ENCODE data around the gene EFS. TPM values are rescaled to one million over a fixed set of nuclear protein-coding genes. Genes with fewer than 3 reads are reported as not detected.

Gene EFS
- total and polyA plus RNA-seq, 8 donors = 15.8 to 64.1 (median 46.9) TPM

DNA sequence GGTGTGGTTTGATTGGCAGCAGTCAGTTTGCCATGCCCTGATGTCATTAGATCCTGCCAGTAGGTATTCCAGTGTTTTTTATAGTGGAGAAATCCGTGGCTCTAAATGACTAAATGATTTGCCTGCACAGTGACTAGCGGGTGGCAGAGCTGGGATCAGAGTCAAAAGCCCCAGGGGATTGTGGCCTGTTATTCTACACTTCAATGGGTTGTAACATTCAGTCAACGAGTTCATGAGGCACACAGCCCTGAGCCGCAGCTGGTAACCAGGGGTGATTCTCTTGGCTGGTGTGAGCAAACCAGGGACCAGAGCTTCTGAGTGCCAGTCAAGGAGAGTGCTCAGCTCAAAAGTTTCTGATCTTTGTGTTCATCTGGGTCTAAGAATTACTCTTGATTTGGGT, 41.3 kb upstream of the EFS start:
- intact Hi-C loops (cut with DNase I) = no loop called here
- no peaks in the 10 kb centered on the region for H3K9me3 ChIP-seq
- no peak overlapping the region for H3K4me3 ChIP-seq
- no peak overlapping the region for H3K27ac ChIP-seq
- no peaks in the 10 kb centered on the region for H3K36me3 ChIP-seq
- H3K27me3 ChIP-seq = peaks cover 0 to 36% of the 10 kb centered on the region in 2 donors
- TF ChIP-seq, protein P1, sequence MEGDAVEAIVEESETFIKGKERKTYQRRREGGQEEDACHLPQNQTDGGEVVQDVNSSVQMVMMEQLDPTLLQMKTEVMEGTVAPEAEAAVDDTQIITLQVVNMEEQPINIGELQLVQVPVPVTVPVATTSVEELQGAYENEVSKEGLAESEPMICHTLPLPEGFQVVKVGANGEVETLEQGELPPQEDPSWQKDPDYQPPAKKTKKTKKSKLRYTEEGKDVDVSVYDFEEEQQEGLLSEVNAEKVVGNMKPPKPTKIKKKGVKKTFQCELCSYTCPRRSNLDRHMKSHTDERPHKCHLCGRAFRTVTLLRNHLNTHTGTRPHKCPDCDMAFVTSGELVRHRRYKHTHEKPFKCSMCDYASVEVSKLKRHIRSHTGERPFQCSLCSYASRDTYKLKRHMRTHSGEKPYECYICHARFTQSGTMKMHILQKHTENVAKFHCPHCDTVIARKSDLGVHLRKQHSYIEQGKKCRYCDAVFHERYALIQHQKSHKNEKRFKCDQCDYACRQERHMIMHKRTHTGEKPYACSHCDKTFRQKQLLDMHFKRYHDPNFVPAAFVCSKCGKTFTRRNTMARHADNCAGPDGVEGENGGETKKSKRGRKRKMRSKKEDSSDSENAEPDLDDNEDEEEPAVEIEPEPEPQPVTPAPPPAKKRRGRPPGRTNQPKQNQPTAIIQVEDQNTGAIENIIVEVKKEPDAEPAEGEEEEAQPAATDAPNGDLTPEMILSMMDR (IDR thresholded peaks at IDR 0.05) = no peak
- DNase-seq (peak in 1 of 4 donors; percentile 5), ATAC-seq (no peak)
- no peaks in the 10 kb centered on the region for H3K4me1 ChIP-seq

DNA sequence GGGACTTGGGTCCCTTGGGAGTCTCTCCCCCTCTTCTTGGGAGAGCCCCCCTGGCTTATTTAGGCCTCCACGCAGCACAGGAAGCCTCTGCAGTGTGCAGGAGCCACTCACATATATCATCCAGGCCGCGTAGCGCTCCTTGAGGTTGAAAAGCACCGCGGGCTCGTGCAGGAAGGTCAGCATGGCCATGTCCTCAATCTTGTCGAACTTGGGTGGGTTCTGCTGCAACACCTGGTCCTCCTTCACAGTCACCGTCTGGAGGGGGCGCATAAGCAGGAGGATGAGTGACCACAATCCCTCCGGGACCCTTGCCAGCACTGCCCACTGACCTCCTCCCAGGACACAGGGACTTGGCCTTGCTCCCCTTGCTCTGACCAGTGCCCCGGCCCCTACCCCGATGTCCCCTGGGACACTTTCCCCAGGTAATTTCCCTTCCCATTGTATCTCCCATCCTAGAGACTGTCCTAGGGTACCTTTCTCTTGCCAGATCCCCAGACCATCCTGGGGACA, 40.6 kb upstream of the EFS start:
- Histone ChIP-seq H3K36me3 (no peaks in the 10 kb centered on the region), H3K27ac (no peak overlapping the region), H3K9me3 (no peaks in the 10 kb centered on the region), H3K27me3 (peaks cover 0 to 36% of the 10 kb centered on the region in 2 donors), H3K4me1 (no peaks in the 10 kb centered on the region), H3K4me3 (no peak overlapping the region)
- TF ChIP-seq, protein P1 (IDR thresholded peaks at IDR 0.05) = no peak
- DNase-seq (peak in 1 of 4 donors; percentile 54), ATAC-seq (no peak)
- intact Hi-C loops (cut with DNase I) = no loop called here

DNA sequence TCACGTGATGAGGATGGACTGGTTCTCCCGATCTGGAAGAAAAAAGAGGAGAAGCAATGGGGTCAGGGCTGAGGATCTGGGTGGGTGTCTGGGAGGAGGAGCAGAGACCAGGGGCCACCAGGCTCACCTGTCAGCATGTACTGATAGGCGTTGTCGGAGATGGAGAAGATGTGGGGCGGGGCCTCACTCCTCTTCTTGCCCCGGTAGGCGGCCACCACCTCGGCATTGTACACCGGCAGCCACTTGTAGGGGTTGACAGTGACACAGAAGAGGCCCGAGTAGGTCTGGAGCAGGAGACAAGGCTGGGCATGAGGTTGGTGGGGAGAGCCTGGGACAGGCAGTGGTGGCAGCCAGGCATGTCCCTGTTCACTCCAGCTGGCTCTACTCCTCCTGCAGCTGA, 40.1 kb upstream of the EFS start:
- no peak overlapping the region for H3K4me3 ChIP-seq
- no peak for ATAC-seq
- TF ChIP-seq, protein P1 (IDR thresholded peaks at IDR 0.05) = no peak
- peak in 1 of 4 donors; percentile 43 for DNase-seq
- intact Hi-C loops (cut with DNase I) = no loop called here
- no peaks in the 10 kb centered on the region for H3K4me1 ChIP-seq
- no peak overlapping the region for H3K27ac ChIP-seq
- no peaks in the 10 kb centered on the region for H3K36me3 ChIP-seq
- peaks cover 0 to 36% of the 10 kb centered on the region in 2 donors for H3K27me3 ChIP-seq
- H3K9me3 ChIP-seq = no peaks in the 10 kb centered on the region

DNA sequence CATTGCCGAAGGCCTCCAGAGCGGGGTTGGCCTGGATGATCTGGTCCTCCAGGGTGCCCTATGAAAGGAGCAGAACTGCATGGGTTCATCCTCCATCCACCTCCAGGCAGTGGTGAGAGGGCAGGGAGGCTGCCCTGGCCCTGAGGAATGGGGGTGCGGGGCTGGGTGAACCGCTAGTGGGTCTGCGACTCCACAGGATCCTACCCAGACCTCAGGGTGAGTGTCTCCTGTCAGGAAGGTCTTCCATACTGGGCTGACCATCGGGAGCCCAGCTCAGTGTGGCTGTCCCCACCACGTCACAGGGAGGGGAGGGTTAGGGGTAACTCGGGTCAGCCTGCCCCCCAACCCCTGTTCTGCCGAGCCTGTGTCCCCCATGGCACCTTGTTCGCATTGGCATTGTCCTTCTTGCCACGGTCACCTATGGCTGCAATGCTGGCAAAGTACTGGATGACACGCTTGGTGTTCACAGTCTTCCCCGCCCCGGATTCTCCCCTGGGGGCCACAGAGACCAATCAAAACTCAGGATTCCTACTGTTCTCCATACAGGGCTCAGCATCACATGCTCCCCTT, 39.4 kb upstream of the EFS start:
- Histone ChIP-seq H3K4me1 (no peaks in the 10 kb centered on the region), H3K27me3 (peaks cover 0 to 36% of the 10 kb centered on the region in 2 donors), H3K9me3 (no peaks in the 10 kb centered on the region), H3K36me3 (no peaks in the 10 kb centered on the region), H3K27ac (no peak overlapping the region), H3K4me3 (no peak overlapping the region)
- no peak for ATAC-seq
- DNase-seq = peak in 1 of 4 donors; percentile 50
- intact Hi-C loops (cut with DNase I) = no loop called here
- TF ChIP-seq, protein P1 (IDR thresholded peaks at IDR 0.05) = no peak

DNA sequence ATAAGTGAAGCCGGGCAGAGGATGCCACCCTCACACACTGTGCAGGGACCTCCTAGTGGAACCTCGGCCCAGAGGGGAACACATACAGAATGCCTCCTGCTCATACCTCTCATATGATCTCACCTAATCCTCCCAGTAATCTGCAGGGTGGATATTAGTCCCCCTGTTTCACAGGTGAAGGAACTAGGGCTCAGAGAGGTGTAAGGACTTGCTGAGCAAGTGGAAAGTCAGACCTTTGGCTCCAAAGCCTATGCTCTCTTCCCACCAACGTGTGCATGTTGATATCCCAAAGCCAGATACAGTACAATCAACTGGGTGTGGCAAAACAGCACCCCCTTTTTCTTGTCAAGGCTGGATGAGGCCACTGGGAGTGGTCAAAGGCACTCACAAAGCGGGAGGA, 38.9 kb upstream of the EFS start:
- H3K36me3 ChIP-seq = no peaks in the 10 kb centered on the region
- H3K9me3 ChIP-seq = no peaks in the 10 kb centered on the region
- H3K27ac ChIP-seq = no peak overlapping the region
- H3K4me3 ChIP-seq = no peak overlapping the region
- DNase-seq = no peak
- intact Hi-C loops (cut with DNase I) = no loop called here
- peaks cover 0 to 36% of the 10 kb centered on the region in 2 donors for H3K27me3 ChIP-seq
- ATAC-seq = no peak
- TF ChIP-seq, protein P1 (IDR thresholded peaks at IDR 0.05) = no peak
- no peaks in the 10 kb centered on the region for H3K4me1 ChIP-seq
